HG02678 (cell line): ENCODE measurements around the gene MRPL55.
A peak's percentile ranks its signal among the peaks of the same experiment; 100 is the strongest.

Experiments
- ATAC-seq: cut with Tn5 transposase; IDR thresholded peaks from one replicate; pipeline ENCODE4 v1.9.1; 2021; ENCODE audit warnings: mild to moderate bottlenecking, moderate library complexity; ENCODE audit not compliant: unreplicated experiment

The MRPL55 gene

GRCh38 chr1:228148196-228148861, 39.2 kb upstream of the MRPL55 start:
- ATAC-seq, result no peak

GRCh38 chr1:228147768-228148167, 38.7 kb upstream of the MRPL55 start:
- no peak for ATAC-seq

- no peak for ATAC-seq
These were observed 38.1 kb upstream of the MRPL55 start for GRCh38 chr1:228147151-228147693.

GRCh38 chr1:228146417-228147150, 37.5 kb upstream of the MRPL55 start:
- no peak for ATAC-seq

GRCh38 chr1:228145463-228146416, 36.6 kb upstream of the MRPL55 start:
- no peak for ATAC-seq

GRCh38 chr1:228144993-228145343, 35.9 kb upstream of the MRPL55 start:
- no peak for ATAC-seq

GRCh38 chr1:228144193-228144992, 35.3 kb upstream of the MRPL55 start:
- no peak for ATAC-seq

- ATAC-seq, result no peak
These were observed 34.5 kb upstream of the MRPL55 start for GRCh38 chr1:228143480-228144192.

- no peak for ATAC-seq
These were observed 33.6 kb upstream of the MRPL55 start for GRCh38 chr1:228142701-228143136.

- no peak for ATAC-seq
These were observed 33.1 kb upstream of the MRPL55 start for GRCh38 chr1:228142155-228142691.

- no peak for ATAC-seq
These were observed 32.3 kb upstream of the MRPL55 start for GRCh38 chr1:228141226-228142044.

- ATAC-seq, result no peak
These were observed 31.7 kb upstream of the MRPL55 start for GRCh38 chr1:228140724-228141225.

- peak; percentile 89 for ATAC-seq
These were observed 31.0 kb upstream of the MRPL55 start, which contains the start of gene GUK1 for GRCh38 chr1:228139931-228140723. Gene GUK1 (plus strand): TSS chr1:228140279. CDS start chr1:228140303, 24 bp downstream.

GRCh38 chr1:228139406-228139930, 30.4 kb upstream of the MRPL55 start:
- no peak for ATAC-seq

- no peak for ATAC-seq
These were observed 27.8 kb upstream of the MRPL55 start for GRCh38 chr1:228136901-228137300.

- no peak for ATAC-seq
These were observed 25.5 kb upstream of the MRPL55 start for GRCh38 chr1:228134591-228134990.

- no peak for ATAC-seq
These were observed 22.7 kb upstream of the MRPL55 start for GRCh38 chr1:228131766-228132165.
